ENCODE measurements around the gene HCLS1. TPM values are rescaled to one million over a fixed set of nuclear protein-coding genes. Genes with fewer than 3 reads are reported as not detected.

Gene HCLS1, protein sequence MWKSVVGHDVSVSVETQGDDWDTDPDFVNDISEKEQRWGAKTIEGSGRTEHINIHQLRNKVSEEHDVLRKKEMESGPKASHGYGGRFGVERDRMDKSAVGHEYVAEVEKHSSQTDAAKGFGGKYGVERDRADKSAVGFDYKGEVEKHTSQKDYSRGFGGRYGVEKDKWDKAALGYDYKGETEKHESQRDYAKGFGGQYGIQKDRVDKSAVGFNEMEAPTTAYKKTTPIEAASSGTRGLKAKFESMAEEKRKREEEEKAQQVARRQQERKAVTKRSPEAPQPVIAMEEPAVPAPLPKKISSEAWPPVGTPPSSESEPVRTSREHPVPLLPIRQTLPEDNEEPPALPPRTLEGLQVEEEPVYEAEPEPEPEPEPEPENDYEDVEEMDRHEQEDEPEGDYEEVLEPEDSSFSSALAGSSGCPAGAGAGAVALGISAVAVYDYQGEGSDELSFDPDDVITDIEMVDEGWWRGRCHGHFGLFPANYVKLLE
- total RNA-seq = 10 to 100 TPM in 1 of 4 donors, 1 to 10 TPM in 3; 6.6 to 15.3 (median 7.8) TPM

DNA sequence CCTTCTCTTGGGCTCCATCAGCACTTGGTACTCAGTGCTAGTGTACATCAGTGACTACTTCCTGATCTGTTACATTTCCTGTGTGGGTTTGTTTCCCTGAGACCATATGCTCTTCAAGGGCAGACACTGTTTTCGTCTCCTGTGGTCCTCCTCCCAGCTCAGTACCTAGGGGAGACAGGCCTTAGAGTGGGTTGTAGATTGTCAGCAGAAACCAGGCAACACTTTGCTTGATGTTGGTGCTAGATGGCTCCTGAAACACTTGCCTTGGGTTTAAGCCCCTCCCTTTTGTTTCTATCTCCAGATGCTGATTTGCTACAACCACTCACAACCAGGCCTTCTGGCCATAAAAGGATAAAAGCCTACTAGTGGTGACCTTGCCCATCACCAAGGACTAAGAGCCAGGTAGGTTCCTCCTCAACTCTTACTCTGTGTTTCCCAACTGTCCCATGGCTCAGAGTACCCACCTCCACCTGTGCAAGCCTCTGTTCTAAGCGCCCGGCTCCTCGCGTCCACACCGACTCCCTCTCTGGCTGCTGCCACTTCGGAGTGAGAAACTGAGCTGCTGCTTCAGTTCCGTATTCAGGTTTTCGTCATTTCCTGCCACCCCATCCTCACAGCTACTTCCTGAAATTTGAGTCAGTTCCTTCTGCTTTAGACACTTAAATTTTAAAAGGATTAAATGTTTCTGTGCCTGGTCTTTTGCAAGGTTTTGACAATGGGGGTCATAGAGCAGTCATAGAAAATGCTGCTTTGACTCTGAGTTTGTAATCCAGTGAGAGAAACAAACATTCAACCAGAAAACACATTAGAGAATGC lies at the start of gene HCLS1:
Gene HCLS1, minus strand, starts transcription at position 548 of the 816 bp plus-strand sequence. CDS start 2,556 bp downstream, outside the sequence.
- no peaks in the 10 kb centered on the region for H3K9me3 ChIP-seq
- H3K4me1 ChIP-seq = peaks cover 8 to 12% of the 10 kb centered on the region in 2 donors
- peaks cover 0 to 18% of the 10 kb centered on the region in 2 donors for H3K36me3 ChIP-seq
- TF ChIP-seq, protein P1, sequence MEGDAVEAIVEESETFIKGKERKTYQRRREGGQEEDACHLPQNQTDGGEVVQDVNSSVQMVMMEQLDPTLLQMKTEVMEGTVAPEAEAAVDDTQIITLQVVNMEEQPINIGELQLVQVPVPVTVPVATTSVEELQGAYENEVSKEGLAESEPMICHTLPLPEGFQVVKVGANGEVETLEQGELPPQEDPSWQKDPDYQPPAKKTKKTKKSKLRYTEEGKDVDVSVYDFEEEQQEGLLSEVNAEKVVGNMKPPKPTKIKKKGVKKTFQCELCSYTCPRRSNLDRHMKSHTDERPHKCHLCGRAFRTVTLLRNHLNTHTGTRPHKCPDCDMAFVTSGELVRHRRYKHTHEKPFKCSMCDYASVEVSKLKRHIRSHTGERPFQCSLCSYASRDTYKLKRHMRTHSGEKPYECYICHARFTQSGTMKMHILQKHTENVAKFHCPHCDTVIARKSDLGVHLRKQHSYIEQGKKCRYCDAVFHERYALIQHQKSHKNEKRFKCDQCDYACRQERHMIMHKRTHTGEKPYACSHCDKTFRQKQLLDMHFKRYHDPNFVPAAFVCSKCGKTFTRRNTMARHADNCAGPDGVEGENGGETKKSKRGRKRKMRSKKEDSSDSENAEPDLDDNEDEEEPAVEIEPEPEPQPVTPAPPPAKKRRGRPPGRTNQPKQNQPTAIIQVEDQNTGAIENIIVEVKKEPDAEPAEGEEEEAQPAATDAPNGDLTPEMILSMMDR (IDR thresholded peaks at IDR 0.05 in 4 of 5, conservative IDR thresholded peaks at IDR 0.05 in 1 of 5) = no peak
- peak; percentile 17 to 30 for TF ChIP-seq POLR2A (IDR thresholded peaks at IDR 0.05)
- intact Hi-C loops (cut with DNase I; ENCODE audit: low total_unique reads) = no loop called here
- peak; percentile 25 to 39 for DNase-seq
- H3K27ac ChIP-seq = peak within 1 kb of the TSS; percentile 33 to 71 (median 54)
- peak within 1 kb of the TSS; percentile 14 to 42 (median 29) for H3K4me3 ChIP-seq
- no peaks in the 10 kb centered on the region for H3K27me3 ChIP-seq
- in situ Hi-C loops (cut with MboI; ENCODE audit: low sequenced_read_pairs in 4 of 4) = no loop called here
- ATAC-seq = peak; percentile 11 to 20

DNA sequence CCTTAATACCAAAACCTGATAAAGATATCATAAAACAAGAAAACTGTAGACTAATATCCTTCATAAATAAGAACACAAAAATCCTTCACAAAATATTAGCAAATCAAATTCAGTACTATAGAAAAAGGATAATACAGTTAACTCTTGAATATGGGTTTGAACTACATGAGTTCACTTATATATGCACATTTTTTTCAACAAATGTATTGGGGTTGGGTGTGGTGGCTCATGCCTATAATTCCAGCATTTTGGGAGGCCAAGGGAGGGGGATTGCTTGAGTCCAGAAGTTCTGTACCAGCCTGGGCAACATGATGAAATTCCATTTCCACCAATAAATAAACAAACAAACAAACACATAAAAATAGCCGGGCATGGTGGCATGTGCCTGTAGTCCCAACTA lies 49.6 kb upstream of the HCLS1 start:
- no peak overlapping the region for H3K27ac ChIP-seq
- H3K9me3 ChIP-seq = no peaks in the 10 kb centered on the region
- no peak overlapping the region for H3K4me3 ChIP-seq
- H3K4me1 ChIP-seq = no peaks in the 10 kb centered on the region
- H3K36me3 ChIP-seq = peaks cover 0 to 21% of the 10 kb centered on the region in 2 donors
- ATAC-seq (no peak), DNase-seq (no peak)
- intact Hi-C loops (cut with DNase I; ENCODE audit: low total_unique reads) = no loop called here
- no peaks in the 10 kb centered on the region for H3K27me3 ChIP-seq
- in situ Hi-C loops (cut with MboI; ENCODE audit: low sequenced_read_pairs in 4 of 4) = loop anchor here in 1 of 4 donors (25.0 kb wide), 1 partner anchor 102 kb away; no protein-coding TSS in a partner anchor
- TF ChIP-seq, protein P1 (IDR thresholded peaks at IDR 0.05 in 4 of 5, conservative IDR thresholded peaks at IDR 0.05 in 1 of 5) = no peak
- TF ChIP-seq POLR2A (IDR thresholded peaks at IDR 0.05) = no peak

DNA sequence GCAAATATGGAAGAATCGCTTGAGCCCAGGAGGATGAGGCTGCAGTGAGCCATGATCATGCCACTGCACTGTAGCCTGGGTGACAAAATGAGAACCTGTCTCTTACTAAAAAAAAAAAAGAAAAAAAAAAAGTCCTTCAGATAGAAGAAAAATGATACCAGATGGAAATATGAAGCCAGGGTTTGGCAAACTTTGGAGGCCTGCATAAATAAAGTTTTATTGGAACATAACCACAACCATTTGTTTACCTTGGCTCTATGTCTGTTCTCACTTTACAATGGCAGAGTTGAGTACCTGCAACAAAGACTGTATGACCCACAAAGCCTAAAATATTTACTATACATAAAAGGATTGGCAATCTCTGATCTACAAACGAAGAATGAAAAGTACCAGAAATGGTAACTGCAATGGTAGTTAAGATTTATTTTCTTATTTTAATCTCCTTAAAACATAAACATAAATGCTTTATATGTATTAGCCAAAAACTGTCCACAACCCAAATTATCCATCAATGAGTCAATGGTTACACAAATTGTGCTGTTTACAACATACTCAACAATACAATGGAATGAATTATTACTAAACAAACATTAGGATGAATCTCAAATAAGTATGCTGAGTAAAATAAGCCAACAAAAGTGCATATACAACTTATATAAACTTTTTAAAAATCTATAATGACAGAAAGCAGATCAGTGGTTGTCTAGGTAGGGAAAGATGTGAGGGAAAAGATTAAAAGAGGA lies 47.0 kb upstream of the HCLS1 start:
- no peak overlapping the region for H3K4me3 ChIP-seq
- H3K4me1 ChIP-seq = no peaks in the 10 kb centered on the region
- intact Hi-C loops (cut with DNase I; ENCODE audit: low total_unique reads) = no loop called here
- H3K27ac ChIP-seq = no peak overlapping the region
- ATAC-seq (no peak), DNase-seq (no peak)
- in situ Hi-C loops (cut with MboI; ENCODE audit: low sequenced_read_pairs in 4 of 4) = loop anchor here in 1 of 4 donors (25.0 kb wide), 1 partner anchor 105 kb away; no protein-coding TSS in a partner anchor
- H3K9me3 ChIP-seq = no peaks in the 10 kb centered on the region
- TF ChIP-seq POLR2A (IDR thresholded peaks at IDR 0.05) = no peak
- TF ChIP-seq, protein P1 (IDR thresholded peaks at IDR 0.05 in 4 of 5, conservative IDR thresholded peaks at IDR 0.05 in 1 of 5) = no peak
- H3K36me3 ChIP-seq = no peaks in the 10 kb centered on the region
- no peaks in the 10 kb centered on the region for H3K27me3 ChIP-seq

DNA sequence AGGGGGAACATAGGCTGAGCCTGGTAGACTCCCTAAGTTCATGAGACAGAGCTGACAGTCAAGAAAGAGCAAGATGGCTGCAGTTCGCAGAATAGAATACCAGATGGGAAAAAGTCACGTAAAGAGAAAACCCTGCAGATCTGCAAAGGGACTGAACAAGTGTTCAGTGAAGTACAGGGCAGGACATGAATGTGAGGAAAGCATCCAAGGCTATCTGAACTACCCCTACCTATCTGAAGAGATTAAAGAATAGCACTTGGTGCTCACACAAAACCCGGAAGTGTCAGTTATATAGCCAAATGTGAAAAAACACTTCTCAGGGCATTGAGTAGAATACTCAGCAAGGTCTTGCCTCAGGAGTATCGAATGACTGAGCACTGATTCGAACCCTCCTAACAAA lies 44.8 kb upstream of the HCLS1 start:
- Histone ChIP-seq H3K27me3 (no peaks in the 10 kb centered on the region), H3K4me3 (no peak overlapping the region), H3K4me1 (peaks cover 0 to 2% of the 10 kb centered on the region in 2 donors), H3K27ac (no peak overlapping the region), H3K9me3 (no peaks in the 10 kb centered on the region), H3K36me3 (peaks cover 0 to 11% of the 10 kb centered on the region in 2 donors)
- TF ChIP-seq, protein P1 (IDR thresholded peaks at IDR 0.05 in 4 of 5, conservative IDR thresholded peaks at IDR 0.05 in 1 of 5) = no peak
- TF ChIP-seq POLR2A (IDR thresholded peaks at IDR 0.05) = no peak
- in situ Hi-C loops (cut with MboI; ENCODE audit: low sequenced_read_pairs in 4 of 4) = loop anchor here in 1 of 4 donors (25.0 kb wide), 1 partner anchor 107 kb away; no protein-coding TSS in a partner anchor
- ATAC-seq = no peak
- no peak for DNase-seq
- intact Hi-C loops (cut with DNase I; ENCODE audit: low total_unique reads) = no loop called here
